Measurements from ENCODE around the gene SLC9A7.

SLC9A7 gene

DNA sequence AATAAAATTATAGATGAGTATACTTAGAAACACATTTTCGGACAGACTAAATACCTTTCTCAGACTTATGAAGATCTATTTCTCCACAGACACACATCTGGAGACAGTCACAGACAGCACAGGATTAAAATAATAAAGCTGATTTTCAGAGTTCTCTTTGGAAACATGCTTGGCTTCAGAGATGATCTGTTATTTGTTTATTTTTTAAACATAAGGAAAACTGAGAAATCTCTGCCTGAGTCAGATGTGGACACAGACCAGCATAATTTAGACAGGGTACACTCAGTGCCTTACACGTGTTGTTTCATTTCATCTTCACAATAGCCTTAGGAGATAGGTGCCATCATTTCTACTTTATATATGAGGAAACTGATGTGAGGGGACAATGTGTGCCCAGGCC lies 92.1 kb downstream of the SLC9A7 start:
- no peak for DNase-seq (ENCODE audit: low spot score)
- in situ Hi-C loops (cut with MboI; ENCODE audit: low pct_unique_long_range_greater_than_20kb, low sequenced_read_pairs, unreplicated experiment), result no loop called here
- no peak for TF ChIP-seq CTCF (IDR thresholded peaks at IDR 0.05; ENCODE audit: extremely low read depth, insufficient read depth, missing control alignments)

- in situ Hi-C loops (cut with MboI; ENCODE audit: low pct_unique_long_range_greater_than_20kb, low sequenced_read_pairs, unreplicated experiment), result no loop called here
- no peak for DNase-seq (ENCODE audit: low spot score)
- TF ChIP-seq CTCF (IDR thresholded peaks at IDR 0.05; ENCODE audit: extremely low read depth, insufficient read depth, missing control alignments), result no peak
Measured at GRCh38 chrX:46665232-46666152, 93.4 kb downstream of the SLC9A7 start.

DNA sequence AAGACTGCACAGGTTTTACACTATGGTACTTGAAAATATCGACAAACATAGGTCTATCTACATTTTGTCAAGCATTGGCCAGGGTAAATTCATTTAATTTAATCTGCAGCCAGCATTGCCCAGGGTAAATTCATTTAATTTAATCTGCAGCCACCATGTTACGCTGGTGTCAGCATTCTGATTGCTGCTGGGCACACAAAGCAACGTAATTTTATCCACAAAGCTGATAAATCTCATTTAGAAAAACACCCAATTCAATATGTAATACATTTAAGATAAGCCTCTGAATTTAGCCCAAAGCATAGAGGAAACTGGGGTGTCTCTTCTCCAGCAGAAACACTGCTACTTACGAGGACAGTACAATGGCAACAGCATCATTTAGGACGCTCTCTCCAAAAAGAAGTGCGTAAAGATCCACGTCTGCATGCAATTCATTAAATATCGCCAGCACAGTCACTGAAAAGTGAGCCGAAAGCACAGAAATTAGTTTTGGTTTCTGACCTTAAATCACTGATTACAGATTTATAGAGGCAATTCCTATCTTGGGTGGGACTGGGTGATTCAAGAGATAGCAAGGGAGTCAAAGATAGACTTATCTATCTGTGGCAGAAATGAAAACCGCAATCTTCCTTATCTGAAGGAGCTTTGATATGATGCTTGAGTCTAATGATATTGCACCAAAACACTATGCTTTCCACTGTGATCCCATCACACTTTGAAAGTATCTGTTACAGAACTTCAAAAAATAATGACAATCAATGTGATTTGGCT lies 96.5 kb downstream of the SLC9A7 start:
- TF ChIP-seq CTCF (IDR thresholded peaks at IDR 0.05; ENCODE audit: extremely low read depth, insufficient read depth, missing control alignments), result no peak
- in situ Hi-C loops (cut with MboI; ENCODE audit: low pct_unique_long_range_greater_than_20kb, low sequenced_read_pairs, unreplicated experiment), result no loop called here
- DNase-seq (ENCODE audit: low spot score), result no peak

GRCh38 chrX:46653482-46653881 lies 105.4 kb downstream of the SLC9A7 start:
- in situ Hi-C loops (cut with MboI; ENCODE audit: low pct_unique_long_range_greater_than_20kb, low sequenced_read_pairs, unreplicated experiment), result no loop called here
- no peak for DNase-seq (ENCODE audit: low spot score)

DNA sequence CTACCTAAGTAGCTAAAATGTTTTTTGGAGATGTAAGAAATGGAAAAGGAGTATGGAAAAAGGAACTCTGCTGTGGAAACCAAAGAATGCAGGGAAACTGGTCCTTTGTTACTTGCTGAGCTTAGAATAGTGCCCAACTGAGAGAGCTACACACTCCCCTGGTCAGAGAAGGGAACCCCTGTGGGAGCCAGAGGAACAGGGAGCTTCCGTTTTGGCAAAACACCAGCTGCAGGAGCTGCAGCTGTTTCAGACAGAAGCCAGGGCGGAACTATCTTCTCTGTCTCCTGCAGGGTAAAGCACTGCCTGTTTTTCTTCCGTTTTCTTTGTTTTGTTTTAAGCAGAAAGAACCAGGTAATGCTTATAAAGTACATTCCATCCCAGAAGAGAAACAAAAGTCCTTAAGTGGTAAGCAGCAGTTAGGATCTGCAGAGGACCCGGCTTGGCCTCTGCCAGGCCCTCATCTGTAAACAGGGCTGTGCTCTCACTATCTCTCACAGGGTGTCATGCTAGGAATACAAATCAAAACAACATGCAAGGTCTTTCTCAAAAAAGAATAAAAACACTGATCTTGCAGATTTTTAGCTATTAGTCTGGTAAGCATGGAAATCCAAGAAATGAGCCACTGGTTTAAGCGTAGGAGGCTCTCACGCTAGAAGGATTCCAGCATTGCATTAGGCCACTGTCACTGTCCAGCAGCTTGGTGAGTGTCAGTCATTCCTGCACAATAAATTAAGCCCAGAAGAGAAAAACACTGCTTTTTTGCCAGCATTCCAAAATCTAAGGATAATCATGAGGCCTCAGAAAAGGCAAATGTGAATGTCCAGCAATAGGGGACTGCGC lies 109.3 kb downstream of the SLC9A7 start:
- TF ChIP-seq CTCF (IDR thresholded peaks at IDR 0.05; ENCODE audit: extremely low read depth, insufficient read depth, missing control alignments), result no peak

More at GRCh38 chrX:46653482-46653881, 105.4 kb downstream of the SLC9A7 start:
- TF ChIP-seq CTCF (IDR thresholded peaks at IDR 0.05; ENCODE audit: extremely low read depth, insufficient read depth, missing control alignments), result peak; percentile 57

GRCh38 chrX:46648660-46649059 lies 110.3 kb downstream of the SLC9A7 start:
- in situ Hi-C loops (cut with MboI; ENCODE audit: low pct_unique_long_range_greater_than_20kb, low sequenced_read_pairs, unreplicated experiment), result no loop called here
- no peak for TF ChIP-seq CTCF (IDR thresholded peaks at IDR 0.05; ENCODE audit: extremely low read depth, insufficient read depth, missing control alignments)
- DNase-seq (ENCODE audit: low spot score), result no peak

More for the DNA sequence above, 109.3 kb downstream of the SLC9A7 start:
- in situ Hi-C loops (cut with MboI; ENCODE audit: low pct_unique_long_range_greater_than_20kb, low sequenced_read_pairs, unreplicated experiment), result no loop called here
- DNase-seq (ENCODE audit: low spot score), result no peak
